GM12873 (cell line): Measurements from ENCODE around the gene CLBA1.

Experiments
- CTCF ChIP-seq: IDR thresholded peaks from 2 replicates; pipeline ENCODE4 v1.5.1; 2012; ENCODE audit warnings: low read depth, mild to moderate bottlenecking, moderate library complexity, low read length, control low read depth; ENCODE audit not compliant: insufficient read depth; ENCODE audit errors: missing control alignments

CLBA1 gene

DNA sequence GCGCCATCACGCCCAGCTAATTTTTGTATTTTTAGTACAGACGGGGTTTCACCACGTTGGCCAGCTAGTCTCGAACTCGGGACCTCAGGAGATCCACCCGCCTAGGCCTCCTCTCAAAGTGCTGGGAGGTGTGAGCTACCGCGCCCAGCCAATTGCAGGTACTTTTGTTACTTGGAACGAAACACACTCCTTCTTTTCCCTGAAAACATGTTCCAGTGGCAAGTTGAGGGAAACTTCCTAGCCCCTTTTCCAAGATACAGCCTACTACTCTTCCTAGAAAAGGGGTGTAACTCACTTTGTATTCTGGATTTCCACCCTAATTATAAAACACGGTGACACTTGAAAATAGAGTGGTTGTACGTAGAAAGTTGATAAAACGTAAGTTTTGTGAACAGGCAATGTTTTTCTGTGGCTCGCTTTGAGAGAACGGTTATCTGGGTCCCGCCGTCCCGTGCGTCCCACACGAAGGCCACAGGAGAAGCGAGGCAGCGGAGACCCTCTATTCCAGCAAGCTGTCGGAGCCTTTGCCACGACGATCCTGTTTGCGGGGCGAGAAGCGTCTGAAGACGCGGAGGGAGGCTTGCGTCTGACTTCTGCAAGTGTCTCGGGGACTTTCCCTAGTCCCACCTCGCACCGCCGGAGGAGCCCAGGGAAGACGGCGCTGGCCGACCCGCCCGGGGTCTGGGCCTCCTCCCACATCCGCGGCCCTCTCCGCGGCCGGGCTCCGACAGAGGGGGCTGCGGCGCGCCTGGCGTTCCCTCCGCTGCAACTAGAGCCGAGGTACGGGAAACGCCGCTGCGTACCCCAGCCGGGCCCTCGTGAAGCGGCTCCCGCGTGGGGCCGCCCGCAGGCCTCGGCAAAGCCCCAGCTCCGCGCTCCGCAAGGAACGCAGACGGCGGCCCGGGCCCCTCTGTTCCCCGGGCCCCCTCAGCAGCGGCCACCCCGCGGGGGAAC, 34.5 kb downstream of the CLBA1 start:
- no peak for TF ChIP-seq CTCF

GRCh38 chr14:105020815-105021655, 35.4 kb downstream of the CLBA1 start, which contains the start of gene CDCA4:
CDCA4 (minus strand) TSS chr14:105021083; CDS start chr14:105011929, 9,154 bp downstream.
- TF ChIP-seq CTCF: no peak

DNA sequence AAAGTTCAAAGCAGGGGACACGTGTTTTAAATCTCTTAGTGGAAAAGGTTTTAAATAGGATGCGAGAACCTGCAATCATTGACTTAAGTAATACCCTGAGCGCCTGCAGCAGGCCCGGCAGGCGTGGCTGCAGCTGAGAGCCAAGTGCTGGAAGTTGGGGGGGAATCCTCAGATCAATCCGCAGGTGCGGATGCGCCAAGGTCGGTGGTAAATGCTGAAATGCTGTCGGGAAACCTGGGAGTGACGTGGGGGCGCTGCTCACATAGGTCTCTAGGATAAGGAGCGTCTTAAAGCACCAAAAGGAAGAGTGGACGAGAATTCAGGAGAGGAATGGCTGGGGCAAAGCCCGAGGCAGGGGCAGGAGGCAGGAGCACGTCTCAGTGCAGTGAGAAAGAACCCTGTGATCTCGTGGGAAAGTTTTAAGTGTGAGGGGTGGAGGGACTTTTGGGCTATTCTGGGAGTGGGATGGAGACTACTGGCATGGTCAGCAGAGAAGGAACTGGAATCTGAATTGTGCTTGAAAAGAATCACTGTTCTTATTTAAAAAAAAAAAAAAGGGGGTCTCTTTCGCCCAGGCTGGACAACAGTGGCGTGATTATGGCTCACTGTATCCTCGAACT, 36.2 kb downstream of the CLBA1 start:
- TF ChIP-seq CTCF: peak; percentile 18

DNA sequence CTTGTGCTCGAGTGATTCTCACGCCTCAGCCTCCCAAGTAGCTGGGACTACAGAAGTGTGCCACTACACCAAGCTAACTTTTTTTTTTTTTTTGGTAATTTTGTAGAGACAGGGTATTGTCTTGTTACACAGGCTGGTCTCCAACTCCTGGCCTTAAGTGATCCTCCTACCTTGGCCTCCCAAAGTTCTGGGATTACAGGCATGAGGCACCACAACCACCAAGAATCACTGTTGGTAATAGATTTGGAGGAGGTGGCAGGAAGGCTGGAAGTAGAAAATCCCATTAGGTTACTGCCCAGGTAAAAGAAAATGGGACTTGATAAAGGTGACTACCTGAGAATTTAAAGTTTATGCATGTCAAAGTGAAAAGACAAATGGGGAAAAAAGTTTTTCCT, 36.7 kb downstream of the CLBA1 start:
- no peak for TF ChIP-seq CTCF

- no peak for TF ChIP-seq CTCF
These were observed 37.6 kb downstream of the CLBA1 start for GRCh38 chr14:105023144-105023543.

GRCh38 chr14:105023791-105024480, 38.3 kb downstream of the CLBA1 start:
- no peak for TF ChIP-seq CTCF

- TF ChIP-seq CTCF: no peak
These were observed 39.8 kb downstream of the CLBA1 start for GRCh38 chr14:105025429-105025828.
